Loucy (cell line): ENCODE data around the gene TRAF3.

Experiments used
- H2AFZ ChIP-seq: fragments of 200-600 bp; sonication (generic); 2 replicates; pipeline ENCODE4 v1.6.0; 2016; ENCODE audit warnings: antibody characterized with exemption, mild to moderate bottlenecking, low read length, moderate library complexity
- H3F3A ChIP-seq: fragments of 200-600 bp; 2 replicates; pipeline ENCODE4 v1.6.0; 2016; ENCODE audit warnings: antibody characterized with exemption, low read depth, mild to moderate bottlenecking
- H3K27me3 ChIP-seq: fragments of 200-600 bp; sonication (generic); 2 replicates; pipeline ENCODE4 v1.6.1; 2014; ENCODE audit warnings: low read length, mild to moderate bottlenecking; ENCODE audit not compliant: insufficient read depth, poor library complexity, severe bottlenecking
- H3K36me3 ChIP-seq: fragments of 200-600 bp; sonication (generic); 2 replicates; pipeline ENCODE4 v1.6.1; 2016; ENCODE audit warnings: low read length; ENCODE audit not compliant: insufficient read depth
- H3K4me1 ChIP-seq: fragments of 200-600 bp; sonication (generic); 2 replicates; pipeline ENCODE4 v1.5.1; 2014; ENCODE audit warnings: low read length, mild to moderate bottlenecking; ENCODE audit not compliant: insufficient read depth, poor library complexity, severe bottlenecking
- H3K4me2 ChIP-seq: fragments of 200-600 bp; sonication (generic); 2 replicates; pipeline ENCODE4 v1.6.0; 2014; ENCODE audit warnings: antibody characterized with exemption, low read length, low read depth, mild to moderate bottlenecking; ENCODE audit not compliant: poor library complexity, severe bottlenecking
- H3K4me3 ChIP-seq: fragments of 200-600 bp; sonication (generic); 2 replicates; pipeline ENCODE4 v1.5.1; 2014; ENCODE audit warnings: low read length, mild to moderate bottlenecking, mixed read lengths; ENCODE audit not compliant: poor library complexity, severe bottlenecking
- H3K79me2 ChIP-seq: fragments of 200-600 bp; sonication (generic); 2 replicates; pipeline ENCODE4 v1.6.1; 2014; ENCODE audit warnings: low read length; ENCODE audit not compliant: insufficient read depth
- H3K9ac ChIP-seq: fragments of 200-600 bp; sonication (generic); 2 replicates; pipeline ENCODE4 v1.6.0; 2014; ENCODE audit warnings: mild to moderate bottlenecking, low read depth, low read length, moderate library complexity; ENCODE audit not compliant: poor library complexity, severe bottlenecking
- H3K9me2 ChIP-seq: fragments of 200-600 bp; sonication (generic); replicated peaks from 2 replicates; pipeline ENCODE4 v1.6.1; 2016; ENCODE audit warnings: low read depth, low read length, mixed read lengths
- H3K9me3 ChIP-seq: fragments of 200-600 bp; sonication (generic); 2 replicates; pipeline ENCODE4 v1.6.1; 2014; ENCODE audit warnings: mild to moderate bottlenecking, antibody characterized with exemption, low read length, low read depth; ENCODE audit not compliant: insufficient read depth
- H4K20me1 ChIP-seq: fragments of 200-600 bp; sonication (generic); 2 replicates; pipeline ENCODE4 v1.6.0; 2014; ENCODE audit warnings: antibody characterized with exemption, low read length, mild to moderate bottlenecking; ENCODE audit not compliant: insufficient read depth, poor library complexity, severe bottlenecking
- CTCF ChIP-seq: fragments of 200-600 bp; sonication (generic); conservative IDR thresholded peaks from 2 replicates; pipeline ENCODE4 v1.5.1; 2014; ENCODE audit warnings: mild to moderate bottlenecking, antibody characterized with exemption, low read length
- EZH2phosphoT487 ChIP-seq: fragments of 200-600 bp; IDR thresholded peaks from 2 replicates; pipeline ENCODE4 v1.6.1; 2018; ENCODE audit warnings: antibody characterized with exemption, mild to moderate bottlenecking, moderate library complexity, borderline replicate concordance

Gene TRAF3

DNA sequence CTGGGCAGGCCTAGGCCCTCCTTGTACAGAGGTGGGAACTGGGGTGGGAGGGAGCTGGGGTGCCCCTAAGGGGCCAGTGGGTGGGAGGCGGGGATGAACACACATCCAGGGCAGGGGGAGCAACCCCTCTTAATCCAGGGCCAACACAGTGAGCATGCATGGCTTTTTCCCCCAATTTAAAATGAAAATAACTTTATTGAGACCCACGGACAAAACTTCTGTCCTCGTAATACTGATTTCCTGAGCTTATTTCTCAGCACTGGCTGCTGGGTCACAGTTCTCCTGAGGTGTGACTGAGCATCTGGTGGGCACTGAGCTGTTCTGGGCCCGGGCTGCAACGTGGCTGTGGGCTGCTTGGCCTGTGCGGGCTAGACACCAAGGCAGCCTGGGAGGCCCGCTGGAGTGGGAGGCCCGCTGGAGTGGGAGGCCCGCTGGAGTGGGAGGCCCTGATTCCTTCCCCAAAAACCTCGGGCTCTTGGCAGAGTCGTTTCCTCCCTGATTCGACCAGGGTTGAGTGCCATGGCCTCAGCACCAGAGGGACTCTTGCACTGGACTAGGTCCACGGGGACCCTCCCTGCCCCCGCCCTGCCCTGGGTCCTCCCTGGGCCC is 24.9 kb upstream of the TRAF3 start:
- no peaks in the 10 kb centered on the region for H3F3A ChIP-seq
- no peaks in the 10 kb centered on the region for H3K36me3 ChIP-seq
- H3K4me1 ChIP-seq: no peaks in the 10 kb centered on the region
- H3K4me2 ChIP-seq: no peak overlapping the region
- no peaks in the 10 kb centered on the region for H4K20me1 ChIP-seq
- no peaks in the 10 kb centered on the region for H3K79me2 ChIP-seq
- H2AFZ ChIP-seq: no peak overlapping the region
- no peaks in the 10 kb centered on the region for H3K9me2 ChIP-seq
- no peaks in the 10 kb centered on the region for H3K27me3 ChIP-seq
- H3K9ac ChIP-seq: no peak overlapping the region
- H3K9me3 ChIP-seq: no peaks in the 10 kb centered on the region
- TF ChIP-seq EZH2phosphoT487 (no peak), CTCF (no peak)
- no peak overlapping the region for H3K4me3 ChIP-seq

- no peak overlapping the region for H2AFZ ChIP-seq
- no peaks in the 10 kb centered on the region for H3K27me3 ChIP-seq
- H3K9ac ChIP-seq: no peak overlapping the region
- no peaks in the 10 kb centered on the region for H3K9me3 ChIP-seq
- H3K79me2 ChIP-seq: no peaks in the 10 kb centered on the region
- no peaks in the 10 kb centered on the region for H3K9me2 ChIP-seq
- TF ChIP-seq EZH2phosphoT487 (no peak), CTCF (no peak)
- no peaks in the 10 kb centered on the region for H3F3A ChIP-seq
- H3K4me3 ChIP-seq: no peak overlapping the region
- no peak overlapping the region for H3K4me2 ChIP-seq
- no peaks in the 10 kb centered on the region for H4K20me1 ChIP-seq
- H3K36me3 ChIP-seq: no peaks in the 10 kb centered on the region
- peaks cover 1% of the 10 kb centered on the region for H3K4me1 ChIP-seq
These were observed 22.6 kb upstream of the TRAF3 start for GRCh38 chr14:102754370-102755262.

GRCh38 chr14:102757646-102758045 is 19.6 kb upstream of the TRAF3 start:
- Histone ChIP-seq H3K9me3 (no peaks in the 10 kb centered on the region), H3K4me1 (peaks cover 5% of the 10 kb centered on the region), H3K4me3 (no peak overlapping the region), H2AFZ (no peak overlapping the region), H3K9me2 (no peaks in the 10 kb centered on the region), H3K36me3 (no peaks in the 10 kb centered on the region), H4K20me1 (no peaks in the 10 kb centered on the region), H3K79me2 (no peaks in the 10 kb centered on the region), H3K27me3 (no peaks in the 10 kb centered on the region), H3K9ac (no peak overlapping the region), H3K4me2 (no peak overlapping the region), H3F3A (no peaks in the 10 kb centered on the region)
- no peak for TF ChIP-seq CTCF
- TF ChIP-seq EZH2phosphoT487: no peak
